VCaP (cell line): ENCODE data around the gene WDR1.

Experiments
- H3K27ac ChIP-seq: fragments of 450-650 bp; 2 replicates; pipeline ENCODE4 v1.5.1; 2017
- TF ChIP-seq, protein P1 (sequence below): fragments of 450-650 bp; conservative IDR thresholded peaks from 2 replicates; pipeline ENCODE4 v1.5.1; 2017; ENCODE audit warnings: mild to moderate bottlenecking, moderate library complexity

The WDR1 gene

DNA sequence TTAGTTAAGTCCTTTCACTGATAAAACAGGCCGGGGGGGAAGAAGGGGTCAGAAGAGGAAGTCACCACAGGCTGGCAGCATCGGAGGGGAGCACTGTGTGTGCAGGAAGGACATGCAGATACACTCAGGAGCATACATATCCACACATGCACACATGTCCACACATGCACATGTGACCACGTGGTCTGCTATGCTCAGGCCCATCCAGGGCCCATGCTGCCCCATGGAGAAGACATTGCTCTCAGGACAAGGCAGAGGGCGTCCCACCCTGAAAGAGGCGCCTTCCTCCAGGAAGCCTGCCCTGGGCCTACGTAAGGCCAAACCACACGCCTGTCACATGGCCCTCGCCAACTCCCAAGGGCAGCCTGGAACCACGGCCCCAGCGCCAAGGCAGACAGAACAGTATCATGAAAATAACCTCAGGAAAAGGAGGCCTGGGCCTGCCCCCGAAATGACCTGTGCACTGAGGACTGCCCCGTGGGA lies 15.8 kb downstream of the WDR1 start:
- TF ChIP-seq, protein P1, sequence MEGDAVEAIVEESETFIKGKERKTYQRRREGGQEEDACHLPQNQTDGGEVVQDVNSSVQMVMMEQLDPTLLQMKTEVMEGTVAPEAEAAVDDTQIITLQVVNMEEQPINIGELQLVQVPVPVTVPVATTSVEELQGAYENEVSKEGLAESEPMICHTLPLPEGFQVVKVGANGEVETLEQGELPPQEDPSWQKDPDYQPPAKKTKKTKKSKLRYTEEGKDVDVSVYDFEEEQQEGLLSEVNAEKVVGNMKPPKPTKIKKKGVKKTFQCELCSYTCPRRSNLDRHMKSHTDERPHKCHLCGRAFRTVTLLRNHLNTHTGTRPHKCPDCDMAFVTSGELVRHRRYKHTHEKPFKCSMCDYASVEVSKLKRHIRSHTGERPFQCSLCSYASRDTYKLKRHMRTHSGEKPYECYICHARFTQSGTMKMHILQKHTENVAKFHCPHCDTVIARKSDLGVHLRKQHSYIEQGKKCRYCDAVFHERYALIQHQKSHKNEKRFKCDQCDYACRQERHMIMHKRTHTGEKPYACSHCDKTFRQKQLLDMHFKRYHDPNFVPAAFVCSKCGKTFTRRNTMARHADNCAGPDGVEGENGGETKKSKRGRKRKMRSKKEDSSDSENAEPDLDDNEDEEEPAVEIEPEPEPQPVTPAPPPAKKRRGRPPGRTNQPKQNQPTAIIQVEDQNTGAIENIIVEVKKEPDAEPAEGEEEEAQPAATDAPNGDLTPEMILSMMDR, result no peak
- no peak overlapping the region for H3K27ac ChIP-seq

DNA sequence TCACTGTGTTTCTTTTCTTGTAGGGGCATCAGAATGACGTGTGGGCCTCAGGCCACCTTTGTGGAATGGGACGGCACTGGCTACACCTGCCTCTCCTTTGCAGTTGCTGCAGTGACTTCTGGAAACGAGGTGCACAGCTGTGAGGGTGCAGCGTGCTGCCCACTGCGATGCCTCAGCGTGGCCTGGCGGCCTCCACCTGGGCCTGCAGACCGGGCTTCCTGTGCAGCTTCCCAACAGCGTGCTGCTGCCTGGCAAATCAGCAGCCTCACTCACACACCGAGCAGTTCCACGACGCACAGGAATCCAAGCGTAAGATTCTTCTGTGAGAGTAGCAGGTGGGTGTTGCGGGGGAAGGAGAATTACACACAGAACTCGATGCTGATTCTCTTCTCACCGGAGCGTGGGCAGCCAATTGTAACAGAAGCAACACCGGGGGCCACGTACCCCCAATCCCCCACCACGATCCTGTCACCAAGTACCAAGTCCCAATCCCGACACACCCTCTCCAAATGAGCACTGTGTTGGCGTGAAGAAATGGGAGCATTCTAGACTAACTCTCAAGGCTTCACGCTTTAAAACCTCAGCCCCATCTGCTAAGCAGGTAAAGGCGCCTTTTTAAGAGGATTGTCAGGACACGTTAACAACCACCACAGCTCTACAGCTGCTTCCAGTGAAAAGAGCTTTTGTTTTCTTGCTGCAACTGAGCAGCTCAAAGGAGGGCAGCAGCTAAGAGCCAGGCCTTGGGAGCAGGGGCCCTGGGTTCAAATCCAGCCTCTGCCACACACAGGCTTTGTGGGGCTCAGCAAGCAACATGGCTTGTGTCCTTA lies 16.9 kb downstream of the WDR1 start:
- H3K27ac ChIP-seq, result no peak overlapping the region
- TF ChIP-seq, protein P1, result no peak

DNA sequence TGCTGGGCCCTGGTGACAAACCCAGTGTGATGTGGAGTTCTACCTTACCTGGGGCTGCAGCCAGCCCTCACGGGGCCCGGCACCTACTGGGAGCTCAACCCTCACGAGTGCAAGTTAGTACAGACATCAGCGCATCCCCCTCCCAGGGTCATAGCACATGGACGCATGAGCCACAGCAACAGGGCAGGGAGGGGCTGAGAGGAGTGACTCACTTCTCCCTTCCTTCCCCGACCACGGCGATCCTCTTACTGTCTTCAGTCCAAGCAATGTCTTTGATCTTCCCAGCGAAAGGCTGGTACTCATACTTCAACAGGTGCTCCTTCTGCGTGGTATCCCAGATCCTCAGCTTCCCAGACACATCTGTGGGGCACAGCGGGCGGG lies 17.8 kb downstream of the WDR1 start:
- TF ChIP-seq, protein P1, result no peak
- H3K27ac ChIP-seq, result no peak overlapping the region

DNA sequence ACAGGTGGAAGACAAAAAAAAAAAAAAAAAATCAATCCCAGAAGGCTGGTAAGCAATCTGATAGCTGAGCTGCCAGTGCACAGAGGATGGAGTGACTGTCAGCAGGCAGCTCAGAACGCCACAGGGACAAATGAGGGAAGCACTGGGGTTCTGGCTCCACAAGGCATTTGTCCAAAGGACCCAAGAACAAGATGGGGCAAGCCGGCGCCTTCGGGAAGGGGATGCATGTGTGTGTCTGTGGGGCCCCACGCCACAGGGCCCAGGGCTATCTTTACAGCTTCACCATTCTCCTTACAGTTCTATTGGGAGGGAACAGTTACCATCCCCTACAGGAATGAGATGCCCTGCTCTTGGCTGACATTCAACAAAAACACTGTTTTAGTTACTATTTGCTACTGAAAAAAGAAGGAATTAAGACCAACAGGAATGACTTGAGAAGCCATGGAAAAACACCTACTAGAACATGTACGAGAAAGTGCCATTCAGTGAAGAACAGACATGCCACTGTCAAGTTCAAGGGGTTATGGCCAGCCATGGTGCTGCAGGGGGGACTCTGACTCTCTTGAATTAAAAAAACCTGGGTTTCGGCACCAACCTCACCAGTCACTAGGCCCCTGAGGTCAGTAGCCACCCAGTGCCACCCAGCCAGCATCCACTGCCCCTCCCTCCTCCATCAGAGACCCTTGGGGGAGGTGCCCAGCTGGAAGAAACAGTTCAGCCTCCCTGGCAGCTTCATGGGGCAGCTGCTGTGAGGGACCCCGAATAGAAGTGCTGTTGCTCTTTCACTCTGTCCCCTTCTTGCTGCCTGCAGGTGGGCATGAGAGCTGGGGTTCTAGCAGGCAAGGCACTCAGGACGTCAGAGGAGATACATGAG lies 18.5 kb downstream of the WDR1 start:
- no peak overlapping the region for H3K27ac ChIP-seq
- TF ChIP-seq, protein P1, result no peak

DNA sequence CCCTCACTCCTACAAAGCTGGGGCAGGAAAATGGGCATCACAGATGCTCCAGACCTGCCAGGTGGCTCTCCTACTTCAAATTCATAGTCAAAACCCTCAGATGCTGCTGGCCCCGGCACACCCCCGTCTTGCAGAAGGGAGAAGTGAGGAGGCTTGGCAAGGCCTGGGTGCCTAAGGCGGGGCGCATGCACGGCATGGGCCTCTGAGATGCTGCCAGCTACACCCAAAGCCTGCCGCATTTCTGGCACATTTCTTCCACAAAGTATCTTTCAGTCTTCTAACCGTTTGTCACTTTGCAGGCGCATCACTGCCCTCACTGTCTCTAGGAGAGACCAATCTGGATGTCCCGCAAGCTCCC lies 19.6 kb downstream of the WDR1 start:
- TF ChIP-seq, protein P1, result no peak
- H3K27ac ChIP-seq, result no peak overlapping the region

DNA sequence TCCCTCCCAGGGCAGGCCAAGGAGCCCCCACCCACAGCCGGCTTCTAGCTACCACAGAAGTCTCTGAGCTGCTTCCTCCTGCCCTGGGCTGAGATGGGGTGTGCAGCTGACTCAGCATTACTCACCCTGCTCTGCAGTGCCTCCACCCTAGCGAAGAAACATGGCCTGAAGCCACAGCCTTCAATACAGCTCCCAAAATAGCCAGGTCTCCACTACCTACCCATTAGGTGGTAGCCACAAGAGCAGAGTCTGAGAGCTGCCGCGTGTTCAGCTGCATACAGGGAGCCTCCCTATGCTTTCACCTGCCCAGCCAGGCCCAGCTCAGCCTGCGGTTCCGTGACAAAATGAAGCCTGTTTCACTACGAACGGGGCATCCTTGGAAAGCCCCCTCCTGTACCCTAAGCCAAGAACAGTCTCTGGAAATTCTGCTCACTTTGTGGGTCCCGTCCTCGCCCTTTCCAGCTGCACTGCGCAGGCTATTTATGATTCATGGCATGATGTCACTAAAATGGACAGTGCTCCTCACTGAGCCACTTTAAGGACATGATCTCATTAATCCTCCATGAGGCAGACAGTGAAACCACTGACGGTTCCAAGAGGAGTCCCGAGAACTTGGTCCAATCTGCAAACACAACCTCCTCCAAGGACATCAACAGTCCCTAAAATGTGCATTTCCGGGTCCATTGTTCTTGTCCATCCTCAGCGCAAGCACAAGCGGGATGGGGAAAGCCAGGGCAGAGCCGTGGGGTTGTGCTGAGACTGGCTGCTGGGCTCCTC lies 20.2 kb downstream of the WDR1 start:
- TF ChIP-seq, protein P1, result no peak
- no peak overlapping the region for H3K27ac ChIP-seq
